Transverse colon (tissue), 4 donors: ENCODE data around the gene LRPPRC.

Source experiments
- CTCF ChIP-seq, 5 experiments: fragments of 200-600 bp in 3 of 5; fragments of 450-650 bp in 2 of 5; sonication (generic) in 3 of 5; IDR thresholded peaks; 1 replicate in 2 of 5; 2 replicates in 3 of 5; pipeline ENCODE4 v1.5.1; 2016 to 2017; ENCODE audit warnings: antibody characterized with exemption in 5 of 5, inconsistent platforms in 3 of 5, mild to moderate bottlenecking in 2 of 5, moderate library complexity in 1 of 5
- EP300 ChIP-seq: sonication (generic); formaldehyde crosslinking; IDR thresholded peaks from one replicate; pipeline ENCODE4 v1.6.1; 2017; ENCODE audit warnings: antibody characterized with exemption, low read depth
- POLR2A ChIP-seq: fragments of 450-650 bp; IDR thresholded peaks from one replicate; pipeline ENCODE4 v1.6.1; 2016; ENCODE audit warnings: antibody characterized with exemption, mild to moderate bottlenecking, moderate library complexity
- POLR2AphosphoS5 ChIP-seq, 3 donors: sonication (generic); formaldehyde crosslinking; IDR thresholded peaks; one replicate each; pipeline ENCODE4 v1.6.1; 2016; ENCODE audit warnings: antibody characterized with exemption in 3 of 3

GRCh38 chr2:43874776-43875451 lies 120.9 kb downstream of the LRPPRC start:
- TF ChIP-seq CTCF (IDR thresholded peaks at IDR 0.05) (no peak), POLR2AphosphoS5 (IDR thresholded peaks at IDR 0.05) (no peak), POLR2A (no peak), EP300 (no peak)
